GM12875 (cell line): ENCODE data around the gene EBP.
"Not testable (repeated sequence)": the region's sequence is repeated elsewhere in the genome, so short reads cannot be mapped to it uniquely, and the experiment has no call there.

Source experiments
- H3K4me3 ChIP-seq: one replicate; pipeline ENCODE4 v1.5.1; 2011; ENCODE audit warnings: low read depth, low read length, control low read depth
- CTCF ChIP-seq: IDR thresholded peaks from 2 replicates; pipeline ENCODE4 v1.5.1; 2011; ENCODE audit warnings: low read depth, mild to moderate bottlenecking, control low read depth, inconsistent platforms, low read length, moderate library complexity, borderline replicate concordance; ENCODE audit not compliant: insufficient read depth

Gene EBP

GRCh38 chrX:48513670-48514069 is 7.9 kb upstream of the EBP start:
- TF ChIP-seq CTCF = no peak
- no peak overlapping the region for H3K4me3 ChIP-seq

- no peak overlapping the region for H3K4me3 ChIP-seq
- TF ChIP-seq CTCF = no peak
Measured at GRCh38 chrX:48514126-48514806, 7.3 kb upstream of the EBP start.

GRCh38 chrX:48514868-48515460 is 6.6 kb upstream of the EBP start:
- H3K4me3 ChIP-seq = no peak overlapping the region
- TF ChIP-seq CTCF = no peak

- H3K4me3 ChIP-seq = no peak overlapping the region
- TF ChIP-seq CTCF = no peak
Measured at GRCh38 chrX:48515842-48516241, 5.8 kb upstream of the EBP start.

- TF ChIP-seq CTCF = no peak
- H3K4me3 ChIP-seq = no peak overlapping the region
Measured at GRCh38 chrX:48516285-48516684, 5.3 kb upstream of the EBP start.

- TF ChIP-seq CTCF = no peak
- no peak overlapping the region for H3K4me3 ChIP-seq
Measured at GRCh38 chrX:48516987-48517386, 4.6 kb upstream of the EBP start.

GRCh38 chrX:48519481-48519880 is 2.1 kb upstream of the EBP start:
- not testable (repeated sequence) for H3K4me3 ChIP-seq

- no peak for TF ChIP-seq CTCF
- H3K4me3 ChIP-seq = no peak overlapping the region
Measured at GRCh38 chrX:48520455-48520854, 1.2 kb upstream of the EBP start.
